Superior temporal gyrus (tissue), 1 donor: ENCODE measurements around the gene BUB3.
A peak's percentile ranks its signal among the peaks of the same experiment; 100 is the strongest.

ENCODE experiments used
- DNase-seq: peaks from one replicate; pipeline ENCODE4 v3.0.0-alpha.2; 2016; ENCODE audit errors: extremely low spot score

Gene BUB3

DNA sequence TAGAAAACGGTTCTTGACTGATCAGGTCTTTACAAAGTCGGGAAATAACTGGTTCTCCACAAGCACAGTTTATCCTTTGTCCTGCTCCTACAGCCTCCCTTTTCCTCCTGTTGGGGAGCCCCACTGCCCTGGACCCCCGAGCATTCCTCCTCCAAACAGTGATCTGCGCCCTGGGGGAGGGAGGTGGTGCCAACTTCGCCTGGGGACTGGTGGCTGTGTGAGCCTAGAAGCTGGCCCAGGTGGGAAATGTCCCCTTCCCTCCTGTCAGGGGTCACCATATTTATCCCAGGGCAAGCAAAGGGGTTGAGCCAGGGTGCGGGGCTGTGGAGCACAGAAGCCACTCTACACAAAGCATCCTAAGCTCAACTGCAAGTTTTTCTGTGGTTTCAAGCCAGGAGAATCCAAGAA lies 13.2 kb upstream of the BUB3 start:
- no peak for DNase-seq

DNA sequence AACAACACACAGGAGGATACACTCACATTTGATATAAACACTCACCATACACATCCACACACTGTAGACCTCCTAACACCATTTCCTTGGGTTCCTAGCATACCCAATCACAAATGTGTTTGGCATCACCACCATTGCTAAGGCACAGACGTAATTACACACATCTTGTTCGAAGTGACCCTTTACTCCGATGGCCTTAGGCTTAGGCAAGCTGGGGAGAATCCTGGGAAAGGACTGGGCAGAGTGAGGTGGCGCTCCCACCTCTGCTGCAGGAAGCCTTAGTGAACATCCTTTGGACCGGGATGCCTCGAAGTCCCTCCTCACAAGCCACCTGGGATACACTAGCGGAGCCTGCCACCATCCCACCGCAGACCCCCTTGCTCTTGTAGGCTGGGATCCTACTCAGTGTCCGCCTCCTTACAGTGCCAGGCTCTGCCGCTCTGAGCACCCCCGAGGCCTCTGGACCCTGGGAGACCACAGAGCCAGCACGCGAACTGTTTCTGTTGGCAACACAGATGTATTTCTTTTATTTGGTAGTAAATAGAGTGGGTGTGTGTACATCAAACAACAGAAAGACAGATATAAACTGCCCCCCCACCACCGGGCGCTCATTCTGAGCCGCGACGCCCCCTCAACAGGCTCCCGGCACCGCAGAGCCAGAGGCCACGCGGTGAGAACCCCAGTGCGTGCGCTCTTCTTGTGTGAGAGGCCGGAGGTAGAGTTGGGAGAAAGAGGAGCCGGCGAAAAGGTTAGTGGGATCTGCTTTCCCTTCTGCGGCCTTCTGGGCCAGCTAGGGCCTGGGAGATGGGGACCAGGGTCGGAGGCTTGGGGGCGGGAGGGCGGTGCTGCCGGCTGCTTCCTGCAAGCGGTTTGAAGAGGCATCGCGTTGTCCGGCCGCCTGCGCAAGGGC lies 12.2 kb upstream of the BUB3 start:
- DNase-seq: no peak

DNA sequence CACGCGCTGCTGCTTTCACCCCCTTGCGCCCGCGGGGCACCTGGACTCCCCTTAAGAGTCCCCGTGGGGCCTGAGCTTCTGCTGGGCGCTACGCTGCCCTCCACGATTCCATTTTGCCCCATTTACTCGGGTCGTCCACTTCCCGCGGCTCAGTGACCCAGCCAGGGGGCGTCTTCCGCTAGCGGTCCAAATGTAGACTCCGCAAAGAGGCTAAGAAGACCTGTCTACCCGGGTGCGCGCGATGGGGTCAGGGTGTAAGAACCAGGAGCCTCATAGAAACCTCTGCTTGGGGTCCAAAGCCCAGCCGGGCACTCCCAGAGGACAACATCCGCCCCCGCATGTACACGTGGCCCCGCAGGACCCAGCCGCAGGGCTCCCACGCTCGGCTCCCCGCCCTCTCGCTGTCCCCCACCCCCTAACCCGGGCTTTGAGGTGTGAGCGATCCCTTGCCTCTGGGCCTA lies 11.5 kb upstream of the BUB3 start:
- no peak for DNase-seq

DNA sequence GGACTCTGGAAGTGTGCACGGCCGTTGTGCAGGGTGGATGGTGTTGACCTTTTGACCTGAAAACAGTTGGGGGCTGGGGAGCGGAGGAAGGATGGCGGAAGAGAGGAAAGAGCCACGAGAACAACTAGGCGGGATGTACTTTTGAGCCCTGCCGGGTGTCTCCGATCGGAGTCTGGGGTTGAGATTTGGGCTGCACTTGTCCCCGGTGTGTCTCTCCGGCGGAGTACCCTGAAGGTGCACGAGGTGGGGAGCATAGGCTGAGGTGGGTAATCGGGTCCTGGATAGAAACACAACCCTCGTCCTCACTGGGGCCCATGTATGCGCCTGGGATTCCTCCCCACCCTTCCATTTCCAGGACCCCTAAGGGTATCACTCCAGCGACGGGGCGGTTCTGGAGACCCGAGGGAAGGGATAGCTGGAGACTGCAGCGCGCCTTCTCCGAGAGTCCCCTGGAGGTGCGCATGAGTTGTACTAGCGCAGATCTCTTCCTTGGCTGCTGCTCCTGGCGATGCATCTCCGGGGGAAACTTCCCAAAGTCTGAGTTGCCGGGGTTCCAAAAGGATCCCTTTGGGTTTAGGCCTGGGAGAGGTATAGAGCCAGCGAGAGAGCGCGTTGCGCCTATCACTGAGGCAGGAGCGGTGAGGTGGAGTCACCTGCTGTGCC lies 10.9 kb upstream of the BUB3 start:
- no peak for DNase-seq

DNA sequence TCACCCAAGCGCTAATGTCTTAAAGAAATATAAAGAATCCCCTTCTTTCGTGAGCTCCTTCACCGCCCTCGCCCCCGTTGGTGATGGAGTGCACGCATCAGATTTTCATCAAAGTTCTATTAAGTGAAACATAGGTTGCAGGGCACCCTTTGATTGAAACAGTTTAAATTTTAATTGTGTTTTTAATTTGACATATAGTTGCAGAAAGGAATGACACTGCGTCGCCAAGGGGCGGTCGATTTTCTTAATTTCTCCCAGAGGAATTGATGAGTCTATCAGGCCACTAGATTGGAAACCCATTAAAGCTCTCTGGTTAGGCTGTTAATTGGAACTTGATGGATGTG lies 10.4 kb upstream of the BUB3 start:
- DNase-seq: no peak

DNA sequence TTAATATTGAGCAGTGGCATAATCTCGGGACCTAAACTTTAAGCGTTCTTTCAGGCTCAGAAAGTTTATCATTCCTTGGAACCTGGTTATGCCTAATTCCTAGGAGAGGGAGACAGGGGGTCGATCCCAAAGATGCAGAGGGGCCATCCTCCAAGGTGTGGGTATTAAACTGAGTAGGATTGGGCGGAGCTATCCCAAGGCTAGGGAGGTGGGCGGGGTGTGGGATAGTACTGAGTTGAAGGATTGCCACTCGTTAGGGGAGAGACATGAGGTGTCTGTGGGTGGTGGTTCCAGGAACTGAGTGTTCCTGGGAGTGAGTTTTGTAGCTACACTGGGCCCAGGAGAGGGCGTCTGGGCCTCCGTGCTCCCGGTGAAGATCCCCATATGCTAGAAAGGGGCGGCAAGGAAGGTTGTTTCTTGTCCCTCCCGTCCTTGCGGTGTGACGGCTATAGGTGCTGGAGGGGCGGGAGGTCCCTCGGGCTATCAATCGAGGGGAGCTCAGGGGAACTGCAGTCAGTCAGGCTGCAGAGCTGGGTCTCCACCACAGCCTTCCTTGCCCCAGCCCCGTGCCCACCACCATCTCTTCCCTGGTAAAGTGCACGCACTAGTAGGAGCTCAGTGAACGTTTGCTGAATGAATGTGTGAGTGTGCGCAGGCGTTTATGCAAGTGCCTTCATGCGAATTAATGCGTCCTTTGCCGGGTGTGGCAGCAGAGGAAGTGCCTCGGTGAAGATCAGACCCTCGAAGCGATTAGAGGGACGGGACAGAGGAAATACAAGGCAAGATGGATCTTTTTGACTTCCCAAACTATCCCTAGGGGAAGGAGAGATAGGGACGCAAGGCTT lies 9.3 kb upstream of the BUB3 start:
- no peak for DNase-seq

DNA sequence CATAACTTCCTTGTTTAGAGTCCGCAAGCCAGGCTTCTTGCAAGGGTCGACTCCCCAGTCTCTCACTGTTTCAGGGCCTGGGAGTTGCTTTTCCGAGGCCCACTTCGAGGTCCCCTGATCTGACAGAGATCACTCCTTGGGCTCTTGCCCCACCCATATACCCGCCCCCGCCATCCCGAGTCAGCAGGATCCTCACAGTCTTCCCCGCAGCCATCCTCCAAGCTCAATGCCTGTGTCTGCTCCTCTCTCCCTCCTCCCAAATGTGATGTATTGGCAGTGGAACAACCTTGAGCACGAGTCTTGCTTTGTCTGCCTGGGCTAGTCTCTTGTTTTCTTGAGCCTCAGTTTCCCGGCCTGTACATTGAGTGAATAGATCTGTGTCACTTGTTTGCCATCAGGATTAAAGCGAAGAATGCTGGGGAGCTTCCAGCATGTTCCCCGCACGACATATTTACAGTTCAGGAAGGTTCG lies 8.6 kb upstream of the BUB3 start:
- DNase-seq: no peak

DNA sequence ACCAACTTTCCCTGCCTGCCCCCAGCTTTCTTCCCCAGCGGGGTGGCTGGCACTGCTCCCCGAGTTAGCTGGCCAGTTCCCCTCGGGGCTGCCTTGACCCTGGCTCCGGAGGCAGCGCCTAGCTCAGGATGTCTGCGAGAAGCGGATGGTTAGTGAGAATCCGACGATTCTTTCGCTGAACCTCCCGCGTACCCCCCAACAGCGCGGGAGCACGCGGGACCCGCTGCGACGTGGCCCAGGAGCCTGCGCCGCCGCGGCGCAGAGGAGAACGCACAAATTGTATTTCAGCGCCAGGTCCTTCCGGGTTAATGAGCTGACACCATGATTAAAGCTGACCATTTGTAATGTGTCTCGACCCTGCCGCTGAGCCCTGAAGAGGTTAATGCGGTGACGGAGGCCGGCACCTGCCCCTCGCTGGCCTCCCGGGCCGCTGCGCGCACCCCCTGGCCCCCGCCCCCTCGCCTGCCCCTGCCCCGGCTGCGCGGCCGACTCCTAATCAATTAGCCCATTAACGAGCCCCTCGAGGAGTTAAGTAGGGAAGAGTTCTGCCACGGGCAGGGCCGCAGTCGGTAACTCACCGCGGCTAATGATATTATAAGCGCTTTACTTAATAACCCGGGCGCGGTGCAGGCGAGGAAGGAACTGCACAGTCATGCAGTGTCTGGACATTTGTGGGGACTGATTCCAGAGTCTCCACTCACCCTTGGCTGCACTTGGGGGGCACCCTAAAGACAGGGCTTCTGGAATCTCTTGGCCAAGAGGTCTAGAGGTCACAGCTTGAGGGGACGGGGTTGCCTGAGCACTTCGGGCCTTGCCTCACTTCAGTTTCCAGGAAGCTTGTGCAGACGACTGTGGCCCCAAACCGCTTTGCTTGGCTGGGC lies 7.9 kb upstream of the BUB3 start:
- DNase-seq: no peak

DNA sequence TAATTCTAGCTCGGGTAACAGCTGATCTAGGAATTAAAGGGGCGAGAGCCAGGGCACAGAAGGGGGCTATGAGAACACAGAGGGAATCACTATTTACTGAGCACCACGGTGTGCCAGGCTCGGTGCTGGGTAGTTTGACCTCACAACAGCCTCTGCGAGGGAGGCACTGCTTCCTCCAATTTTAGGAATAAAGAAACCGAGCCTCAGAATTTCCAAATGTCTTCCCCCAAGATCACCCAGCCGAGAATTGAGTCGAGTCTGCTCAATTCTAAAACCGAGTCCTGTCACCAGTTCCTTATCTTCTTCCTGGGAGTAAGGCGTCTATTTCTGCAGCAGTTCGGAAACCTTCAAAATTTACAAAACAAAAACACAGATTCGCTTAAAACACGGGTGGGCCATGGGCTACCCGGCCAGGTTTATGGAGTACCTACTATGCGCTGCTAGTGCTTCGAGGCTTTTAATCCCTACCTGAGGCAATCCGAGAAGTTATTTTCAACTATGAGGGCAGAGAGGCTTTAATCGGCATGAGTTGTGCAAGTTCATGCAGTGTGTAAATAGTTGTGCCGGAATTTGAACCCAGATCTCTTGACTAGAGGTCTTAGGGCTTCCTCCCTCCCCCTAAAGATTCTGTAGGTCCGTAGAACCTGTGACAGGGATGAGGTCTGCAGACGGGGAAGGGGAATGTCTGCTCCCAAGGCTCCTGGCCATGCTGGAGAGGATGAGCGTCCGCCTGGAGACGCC lies 7.1 kb upstream of the BUB3 start:
- DNase-seq: no peak

DNA sequence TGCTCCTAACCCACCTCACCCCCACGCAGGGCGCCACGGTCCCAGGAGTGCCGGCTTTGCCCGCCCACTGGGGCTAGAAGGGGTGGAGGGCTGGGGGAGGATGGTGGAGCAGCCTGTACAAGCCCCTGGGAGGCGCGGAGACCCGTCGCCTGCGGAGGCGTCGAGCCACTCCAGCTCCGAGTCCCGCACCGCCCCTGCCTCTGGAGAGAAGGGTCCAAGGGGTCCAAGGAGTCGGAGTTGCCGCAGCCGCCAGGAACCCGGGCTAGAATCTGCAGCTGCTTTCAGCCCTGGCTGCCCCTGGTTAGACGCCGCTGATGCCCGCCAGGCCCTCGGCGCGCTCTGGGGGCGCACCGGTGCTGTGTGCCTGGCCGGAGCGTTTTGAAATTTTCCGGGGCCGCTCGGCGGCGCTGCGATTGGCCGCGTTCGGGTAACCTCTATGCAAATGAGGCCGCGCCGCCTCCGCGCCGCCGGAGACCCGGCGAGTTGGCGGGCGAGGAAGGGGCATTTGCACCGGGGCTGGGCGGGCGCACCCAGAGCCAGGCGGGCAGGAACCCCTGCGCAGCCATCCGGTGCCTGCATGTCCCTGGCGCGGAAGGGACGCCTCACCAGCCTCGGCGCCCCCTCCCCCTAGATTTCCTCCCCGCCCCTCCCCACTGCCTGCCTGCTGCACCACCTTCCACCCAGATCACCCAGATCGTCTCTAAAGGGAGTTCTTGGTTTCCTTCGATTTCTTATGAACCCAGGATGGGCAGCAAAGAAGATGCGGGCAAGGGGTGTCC lies 6.4 kb upstream of the BUB3 start, which contains the start of gene HMX2:
HMX2 (plus strand) TSS at position 502 of the 779 bp plus-strand sequence; CDS start at position 745, 243 bp downstream.
- no peak for DNase-seq

DNA sequence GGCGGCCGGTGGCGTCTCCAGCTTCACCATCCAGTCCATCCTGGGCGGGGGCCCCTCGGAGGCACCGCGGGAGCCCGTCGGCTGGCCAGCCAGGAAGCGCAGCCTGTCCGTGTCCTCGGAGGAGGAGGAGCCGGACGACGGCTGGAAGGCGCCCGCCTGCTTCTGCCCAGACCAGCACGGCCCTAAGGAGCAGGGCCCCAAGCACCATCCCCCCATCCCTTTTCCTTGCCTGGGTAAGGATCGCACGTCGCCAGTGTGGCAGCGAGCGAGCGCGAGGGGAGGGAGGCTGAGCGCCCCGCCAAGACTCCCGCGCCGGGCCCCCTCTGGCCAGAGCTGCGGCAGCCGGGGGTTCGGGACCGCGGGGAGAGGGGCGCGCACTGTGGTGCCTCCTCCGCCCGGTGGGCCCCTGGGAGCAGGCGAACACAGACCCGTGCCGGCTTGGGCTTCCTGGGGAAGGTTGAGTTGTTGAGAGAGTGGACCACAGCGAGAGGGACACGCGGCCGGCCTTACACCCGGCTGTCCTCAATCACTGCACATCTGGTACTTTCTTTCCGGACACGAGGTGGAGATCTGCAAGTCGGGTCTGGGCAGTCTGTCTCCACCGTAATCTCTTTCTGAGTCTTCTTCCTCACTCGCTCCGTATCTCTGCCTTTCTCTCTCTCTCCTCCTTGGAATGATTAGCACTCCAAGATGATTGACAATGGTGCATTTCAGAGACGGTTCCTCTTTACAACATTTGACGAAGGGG lies 5.6 kb upstream of the BUB3 start:
- DNase-seq: no peak

DNA sequence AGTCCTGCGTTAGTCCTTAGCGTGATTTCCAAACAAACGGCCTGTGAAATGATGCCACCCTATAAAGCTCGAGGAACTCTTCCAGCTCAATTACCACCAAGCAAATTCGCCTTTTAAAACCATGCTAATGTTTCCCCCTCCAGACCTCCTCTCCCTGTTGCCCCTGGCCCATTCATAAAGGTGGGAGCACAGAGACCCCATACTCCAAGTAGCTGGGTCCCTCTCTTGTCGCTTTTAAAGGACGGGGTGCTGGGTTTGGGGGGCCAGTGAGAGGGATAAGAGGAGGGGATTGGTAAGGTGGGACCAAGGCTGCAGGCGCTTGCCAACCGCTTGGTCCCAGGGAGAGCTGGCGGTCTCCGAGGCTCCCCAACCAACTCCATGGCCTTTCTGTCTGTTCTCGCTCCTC lies 5.0 kb upstream of the BUB3 start:
- no peak for DNase-seq

DNA sequence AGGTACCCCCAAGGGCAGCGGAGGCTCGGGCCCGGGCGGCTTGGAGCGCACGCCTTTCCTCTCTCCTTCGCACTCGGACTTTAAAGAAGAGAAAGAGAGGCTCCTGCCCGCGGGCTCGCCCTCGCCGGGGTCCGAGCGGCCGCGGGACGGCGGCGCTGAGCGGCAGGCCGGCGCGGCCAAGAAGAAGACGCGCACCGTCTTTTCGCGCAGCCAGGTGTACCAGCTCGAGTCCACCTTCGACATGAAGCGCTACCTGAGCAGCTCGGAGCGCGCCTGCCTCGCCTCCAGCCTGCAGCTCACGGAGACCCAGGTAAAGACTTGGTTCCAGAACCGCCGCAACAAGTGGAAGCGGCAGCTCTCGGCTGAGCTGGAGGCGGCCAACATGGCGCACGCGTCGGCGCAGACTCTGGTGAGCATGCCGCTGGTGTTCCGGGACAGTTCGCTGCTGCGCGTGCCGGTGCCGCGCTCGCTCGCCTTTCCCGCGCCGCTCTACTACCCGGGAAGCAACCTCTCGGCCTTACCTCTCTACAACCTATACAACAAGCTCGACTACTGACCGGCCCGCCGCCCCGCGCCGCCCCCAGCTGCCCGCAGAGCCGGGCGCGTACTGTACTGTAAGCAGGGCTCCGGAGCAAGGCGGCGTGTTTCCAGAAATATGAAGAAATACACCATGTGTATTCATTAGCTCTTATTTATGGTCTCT lies 4.5 kb upstream of the BUB3 start:
- no peak for DNase-seq

DNA sequence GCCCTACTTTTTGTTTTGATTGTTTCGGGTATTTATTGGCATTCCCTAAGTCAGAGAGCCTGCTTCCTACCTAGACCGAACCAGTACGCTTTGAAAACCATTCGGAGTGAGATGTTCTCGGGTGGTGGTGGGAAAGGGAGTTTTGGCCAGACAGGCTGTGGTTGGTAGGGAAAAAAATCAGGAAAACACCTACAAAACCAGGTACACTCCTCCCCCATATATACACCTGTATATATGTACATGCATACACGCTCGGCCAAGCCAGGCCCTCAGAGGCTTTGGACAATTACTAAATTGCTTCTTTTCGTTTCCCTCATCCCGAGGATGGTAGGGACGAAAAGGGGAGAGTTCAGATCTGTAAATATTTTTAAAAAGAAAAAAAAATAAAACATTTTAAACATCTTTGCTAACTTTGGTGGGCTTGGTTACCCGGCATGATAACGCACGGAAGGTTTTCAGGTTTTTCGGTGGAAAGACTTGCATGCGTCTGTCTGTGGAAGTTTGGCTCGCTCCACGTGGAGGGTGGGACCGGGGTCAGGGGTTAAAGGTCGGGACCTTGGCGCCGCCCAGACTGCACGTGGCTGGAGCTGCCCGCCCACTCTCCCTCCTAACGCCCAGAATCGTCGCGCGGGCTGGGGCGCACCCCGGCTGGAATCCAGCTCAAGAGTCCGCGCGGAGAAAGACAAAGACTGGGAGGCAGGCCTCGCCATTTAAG lies 3.8 kb upstream of the BUB3 start:
- no peak for DNase-seq

DNA sequence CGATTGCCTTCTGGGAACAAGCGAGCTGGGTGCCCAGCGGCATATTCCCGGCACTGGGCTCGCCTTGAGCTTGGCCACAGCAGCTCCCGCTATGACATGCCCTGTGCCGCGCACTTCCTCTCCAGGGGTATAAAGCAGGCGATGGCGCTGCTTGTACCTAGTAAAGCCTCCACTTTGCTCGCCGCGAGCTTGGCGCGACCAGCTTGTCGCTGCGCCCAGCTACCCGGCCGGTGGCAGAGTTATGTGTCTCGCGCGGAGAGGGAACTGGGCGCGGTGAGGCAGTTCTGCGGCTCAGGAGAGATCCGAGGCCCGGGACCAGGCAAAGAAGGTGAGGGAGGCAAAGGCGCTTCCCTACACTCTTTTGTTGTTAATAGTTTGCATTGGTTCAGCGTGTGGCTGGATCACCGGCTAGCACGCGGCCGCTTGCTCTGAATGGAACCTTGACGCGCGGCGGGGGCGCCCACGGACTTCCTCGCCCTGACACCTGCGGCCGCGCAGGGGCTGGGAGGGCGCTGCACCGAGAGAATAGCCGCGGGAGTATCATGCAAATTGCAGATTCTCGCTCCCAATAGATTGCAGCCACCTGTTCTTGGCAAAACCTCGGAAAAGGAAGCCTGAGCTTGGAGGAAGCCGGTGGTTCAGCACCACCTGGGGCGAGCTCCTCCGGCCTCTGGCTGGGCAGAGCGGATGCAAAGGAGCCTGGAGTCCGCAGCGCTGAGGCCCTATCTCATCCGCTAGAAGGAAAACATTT lies 3.0 kb upstream of the BUB3 start:
- no peak for DNase-seq

DNA sequence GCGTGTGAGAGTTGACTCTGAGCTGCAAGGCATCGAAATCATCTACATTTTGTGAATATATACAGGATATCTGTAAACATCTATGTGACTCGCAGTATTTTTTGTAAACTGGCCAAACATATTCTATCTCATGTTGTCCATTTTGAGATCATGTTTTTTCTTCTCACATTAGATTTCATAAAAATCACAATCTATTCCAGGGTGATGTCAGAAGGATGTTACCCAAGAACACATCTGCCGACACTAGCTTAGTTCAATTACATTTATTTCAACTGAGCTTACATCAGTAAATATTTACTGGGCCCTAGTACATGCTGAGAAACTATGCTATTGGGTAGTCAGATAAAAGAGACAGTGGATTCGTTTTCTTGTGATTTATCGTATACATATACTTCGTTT lies 2.5 kb upstream of the BUB3 start:
- peak; percentile 28 for DNase-seq
